Inferior parietal cortex (tissue), 1 donor: ENCODE data around the gene TTLL11.

Source experiments
- DNase-seq: peaks from one replicate; pipeline ENCODE4 v3.0.0-alpha.2; 2016; ENCODE audit errors: extremely low spot score

TTLL11 gene

DNA sequence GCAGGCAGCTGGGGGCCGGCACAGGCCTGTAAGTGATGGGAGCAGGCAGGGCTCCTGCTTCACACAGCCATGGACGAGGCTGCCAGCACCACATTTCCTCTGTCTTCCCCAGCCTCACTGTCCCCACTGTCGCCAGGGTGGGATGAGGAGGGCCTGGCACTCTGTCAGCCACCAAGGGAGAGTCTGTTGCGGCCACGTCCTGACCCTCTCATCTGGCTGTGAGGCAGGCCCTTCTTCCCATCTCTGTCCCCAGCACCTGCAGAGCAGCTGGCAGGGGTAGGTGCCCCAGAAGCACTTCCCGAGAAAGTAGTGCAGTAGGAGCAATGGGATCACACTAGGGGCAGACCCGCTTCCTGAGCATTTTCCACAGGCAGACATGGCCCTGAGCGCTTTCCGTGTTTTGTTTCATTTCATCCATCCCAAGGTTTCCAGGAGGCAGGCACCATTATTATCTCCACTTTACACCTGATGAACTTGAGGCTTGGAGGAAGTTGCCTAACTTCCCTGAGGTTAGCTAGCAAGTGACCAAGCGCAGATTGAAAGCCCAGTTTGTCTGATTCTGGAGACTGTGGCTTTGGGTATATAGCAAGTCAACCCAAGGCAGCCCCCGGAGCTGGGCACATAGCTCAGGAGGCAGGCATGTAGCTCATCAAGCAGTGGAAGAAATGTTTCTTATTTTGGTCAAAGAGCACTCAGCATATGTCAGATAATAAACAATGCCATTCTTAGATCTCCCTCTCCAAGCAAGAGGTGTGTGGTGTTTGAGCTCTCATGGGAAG, 239.3 kb downstream of the TTLL11 start:
- no peak for DNase-seq

DNA sequence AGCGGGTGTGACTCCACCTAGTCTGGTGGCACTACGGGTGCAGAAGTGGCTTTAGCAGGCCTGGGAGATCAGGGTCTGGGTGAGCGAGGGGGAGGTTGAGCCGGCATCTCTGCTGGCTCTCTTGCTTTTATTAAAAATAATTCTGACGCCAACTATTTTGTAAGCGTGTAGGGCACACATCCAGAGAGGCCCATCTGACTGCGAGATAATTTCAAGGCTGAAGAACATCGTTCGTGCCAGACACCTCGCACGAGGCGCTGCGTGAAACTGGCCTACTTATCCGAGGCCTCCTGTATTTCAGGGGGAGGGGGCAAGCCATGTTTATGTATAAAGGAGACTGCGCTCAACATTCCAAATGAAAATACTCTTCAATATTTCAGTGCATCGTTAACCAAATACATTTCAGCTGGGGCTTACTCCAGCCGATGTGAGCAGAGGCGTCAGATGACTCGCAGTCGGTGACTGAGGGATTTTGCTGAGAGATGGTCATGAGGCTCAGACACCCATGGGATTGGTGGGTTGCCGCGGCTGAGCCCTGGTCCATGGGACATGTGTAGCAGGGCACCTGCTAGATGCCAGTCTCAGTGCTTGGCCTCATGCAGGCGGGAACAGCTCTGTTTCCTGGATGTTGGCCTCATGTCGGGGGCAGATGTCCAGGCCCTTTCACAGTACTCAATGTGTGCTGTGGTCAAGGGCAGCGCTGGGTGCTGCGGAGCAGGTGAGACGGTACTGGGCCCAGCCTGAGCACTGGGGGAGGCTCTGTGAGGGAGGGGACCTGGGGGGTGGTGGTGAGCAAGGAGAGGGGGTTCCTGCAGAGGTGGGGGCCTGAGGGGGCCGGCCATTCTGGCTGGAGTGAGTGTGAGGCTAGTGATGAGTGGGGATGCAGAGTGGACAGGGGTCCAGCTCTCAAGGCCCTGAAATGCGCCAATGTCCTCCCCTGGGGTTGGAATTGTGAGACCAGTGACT, 240.2 kb downstream of the TTLL11 start:
- no peak for DNase-seq

DNA sequence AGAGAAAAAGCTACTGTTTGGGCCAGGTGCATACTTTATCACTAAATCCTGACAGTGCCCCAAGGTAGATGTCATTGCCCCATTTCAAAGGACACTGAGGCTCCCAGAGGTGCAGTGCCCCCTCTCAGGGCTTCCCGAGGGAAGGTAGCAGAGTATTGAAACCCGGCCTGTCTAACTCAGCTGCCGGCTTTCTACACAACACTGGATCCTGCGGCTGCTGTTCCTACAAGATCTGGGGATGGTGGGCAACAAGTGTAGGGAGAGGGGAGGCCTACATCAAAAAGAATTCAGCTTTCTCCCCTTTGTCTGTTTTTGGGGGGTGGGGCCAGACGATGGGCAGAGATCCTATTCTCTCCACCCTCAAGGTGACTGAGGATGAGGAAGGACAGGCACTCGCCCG, 240.9 kb downstream of the TTLL11 start:
- DNase-seq, result no peak

DNA sequence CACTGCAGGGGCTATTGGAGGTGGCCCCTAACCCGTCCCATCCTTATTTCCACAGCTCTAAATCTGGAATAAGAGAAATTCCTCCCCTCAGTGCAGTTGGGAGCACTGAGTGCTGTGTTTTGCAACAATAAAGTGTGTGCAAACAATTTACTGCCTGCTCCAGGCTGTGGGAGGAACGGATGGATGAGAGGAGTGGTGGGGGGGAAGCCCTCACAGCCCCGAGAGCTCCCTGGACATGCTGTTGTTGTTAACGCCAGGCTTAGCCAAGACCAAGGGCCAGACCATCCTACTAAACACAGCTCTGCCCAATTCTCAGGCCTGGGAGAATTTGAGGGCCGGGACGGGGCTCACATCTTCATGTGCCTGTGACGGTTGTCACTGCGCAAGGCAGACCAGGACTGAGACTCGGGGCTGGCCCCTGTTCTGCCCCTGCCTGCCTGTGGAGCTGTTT, 241.4 kb downstream of the TTLL11 start:
- DNase-seq, result no peak

DNA sequence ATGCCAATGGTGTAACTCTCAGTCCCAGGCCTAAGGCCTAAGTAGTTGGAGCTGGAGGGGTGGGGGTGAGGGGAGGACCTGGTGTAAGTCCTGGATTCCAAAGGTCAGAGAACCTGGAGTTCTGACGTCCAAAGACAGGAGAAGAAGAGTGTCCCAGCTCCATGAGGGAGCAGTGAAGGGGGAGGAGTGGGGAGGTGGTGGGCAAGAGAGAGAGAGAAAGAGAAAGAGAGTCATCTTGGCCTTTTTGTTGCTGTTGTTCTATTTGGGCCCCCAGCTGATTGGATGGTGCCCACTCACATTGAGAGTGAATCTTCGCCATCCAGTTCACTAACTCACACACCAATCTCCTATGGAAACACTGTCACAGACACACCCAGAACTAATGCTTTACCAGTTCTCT, 242.7 kb downstream of the TTLL11 start:
- DNase-seq, result no peak

DNA sequence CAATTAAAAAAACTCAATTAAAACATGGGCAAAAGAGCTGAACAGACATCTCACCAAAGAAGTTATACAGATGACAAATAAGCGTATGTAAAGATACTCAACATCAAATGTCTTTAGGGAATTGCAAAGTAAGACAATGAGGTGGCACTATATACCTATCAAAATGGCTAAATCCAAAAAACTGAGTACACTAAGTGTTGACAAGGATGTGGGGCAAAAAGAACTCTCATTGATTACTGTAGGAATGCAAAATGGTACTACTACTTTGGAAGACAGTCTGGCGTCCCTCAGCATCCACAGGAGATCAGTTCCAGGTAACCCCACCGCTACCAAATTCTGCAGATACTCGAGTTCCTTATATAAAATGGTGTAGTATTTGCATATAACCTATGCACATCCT, 243.6 kb downstream of the TTLL11 start:
- DNase-seq, result no peak

DNA sequence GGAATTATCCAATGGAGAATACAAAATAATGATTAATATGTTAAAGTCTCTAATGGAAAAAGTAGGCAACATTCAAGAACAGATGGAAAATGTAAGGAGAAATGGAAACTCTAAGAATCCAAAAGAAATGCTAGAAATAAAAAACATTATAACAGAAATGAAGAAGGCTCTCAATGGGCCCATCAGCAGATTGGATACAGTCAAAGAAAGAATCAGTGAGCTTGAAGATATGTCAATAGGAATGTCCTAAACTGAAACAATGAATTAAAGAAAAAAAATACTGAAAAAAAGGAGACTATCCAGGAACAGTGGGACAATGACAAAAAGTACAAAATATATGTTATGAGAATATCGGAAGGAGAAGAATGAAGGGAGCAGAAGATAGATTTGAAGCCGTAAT, 248.5 kb downstream of the TTLL11 start:
- DNase-seq, result no peak

DNA sequence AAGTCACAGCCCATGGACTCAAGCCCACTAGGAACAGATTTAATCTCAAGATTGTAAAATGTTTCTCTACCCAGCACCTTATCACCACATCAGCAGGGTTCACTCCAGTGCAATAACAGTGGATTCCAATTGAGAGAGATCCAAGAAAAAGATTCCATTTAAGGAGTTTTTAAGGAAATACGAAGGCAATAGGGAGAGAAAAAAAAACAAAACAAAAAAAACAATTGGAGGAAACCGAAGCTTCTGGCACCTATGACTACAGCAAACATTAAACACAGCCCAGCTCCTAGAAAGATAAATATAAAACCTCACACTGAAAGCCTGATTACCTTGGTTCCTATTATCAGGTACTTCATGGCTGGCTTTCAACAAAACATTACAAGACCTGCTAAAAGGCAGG, 249.0 kb downstream of the TTLL11 start:
- DNase-seq, result no peak

DNA sequence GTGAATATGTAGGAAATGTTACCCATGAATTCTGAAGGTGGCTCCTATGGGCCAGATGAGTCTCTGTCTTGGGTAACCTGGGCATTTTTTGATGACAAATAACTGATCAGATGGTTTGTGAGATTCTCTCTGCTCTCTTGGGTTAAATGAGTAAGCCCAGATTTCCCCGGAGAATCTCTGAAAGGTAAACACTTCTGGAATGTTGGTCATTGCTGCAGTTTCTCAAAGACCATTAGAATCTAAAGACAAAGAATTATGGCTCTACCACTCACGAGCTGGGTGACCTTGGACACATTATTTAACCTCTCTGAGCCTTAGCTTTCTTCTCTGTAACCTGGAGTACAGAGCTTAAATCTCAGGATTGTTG, 250.5 kb downstream of the TTLL11 start:
- no peak for DNase-seq

DNA sequence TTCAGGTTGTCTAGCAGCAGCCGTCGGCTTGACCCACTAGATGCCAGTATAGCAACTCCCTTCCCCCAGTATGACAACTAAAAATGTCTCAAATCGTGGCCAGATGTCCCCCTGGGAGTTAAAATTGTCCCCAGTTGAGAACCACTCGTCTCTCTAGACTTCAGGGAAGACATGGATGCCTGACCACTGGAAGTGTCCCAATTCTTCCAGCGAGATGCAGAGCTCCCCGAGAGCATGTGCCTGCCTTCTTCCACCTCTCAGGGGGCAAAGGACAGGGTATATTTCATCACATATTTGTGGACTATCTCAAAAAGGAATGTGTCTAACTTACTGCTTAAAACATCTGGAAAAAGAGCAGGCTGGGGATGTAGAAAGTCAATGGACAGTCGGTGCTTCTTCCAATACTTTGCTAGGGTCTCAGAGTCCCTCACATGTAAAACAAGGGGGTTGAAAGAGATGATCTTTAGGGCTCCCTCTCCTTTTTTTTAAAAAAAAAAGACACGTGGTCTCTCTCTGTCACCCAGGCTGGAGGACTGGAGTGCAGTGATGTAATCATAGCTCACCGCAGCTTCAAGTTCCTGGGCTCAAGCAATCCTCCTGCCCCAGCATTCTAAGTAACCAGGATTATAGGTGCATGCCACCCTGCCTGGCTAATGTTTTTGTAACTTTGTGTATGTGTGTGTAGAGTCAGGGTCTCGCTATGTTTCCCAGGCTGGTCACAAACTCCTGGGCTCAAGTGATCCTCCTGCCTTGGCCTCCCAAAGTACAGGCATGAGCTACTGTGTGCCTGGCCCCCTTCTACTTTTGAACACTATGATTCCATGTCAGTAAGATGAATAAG, 251.1 kb downstream of the TTLL11 start:
- DNase-seq, result no peak

DNA sequence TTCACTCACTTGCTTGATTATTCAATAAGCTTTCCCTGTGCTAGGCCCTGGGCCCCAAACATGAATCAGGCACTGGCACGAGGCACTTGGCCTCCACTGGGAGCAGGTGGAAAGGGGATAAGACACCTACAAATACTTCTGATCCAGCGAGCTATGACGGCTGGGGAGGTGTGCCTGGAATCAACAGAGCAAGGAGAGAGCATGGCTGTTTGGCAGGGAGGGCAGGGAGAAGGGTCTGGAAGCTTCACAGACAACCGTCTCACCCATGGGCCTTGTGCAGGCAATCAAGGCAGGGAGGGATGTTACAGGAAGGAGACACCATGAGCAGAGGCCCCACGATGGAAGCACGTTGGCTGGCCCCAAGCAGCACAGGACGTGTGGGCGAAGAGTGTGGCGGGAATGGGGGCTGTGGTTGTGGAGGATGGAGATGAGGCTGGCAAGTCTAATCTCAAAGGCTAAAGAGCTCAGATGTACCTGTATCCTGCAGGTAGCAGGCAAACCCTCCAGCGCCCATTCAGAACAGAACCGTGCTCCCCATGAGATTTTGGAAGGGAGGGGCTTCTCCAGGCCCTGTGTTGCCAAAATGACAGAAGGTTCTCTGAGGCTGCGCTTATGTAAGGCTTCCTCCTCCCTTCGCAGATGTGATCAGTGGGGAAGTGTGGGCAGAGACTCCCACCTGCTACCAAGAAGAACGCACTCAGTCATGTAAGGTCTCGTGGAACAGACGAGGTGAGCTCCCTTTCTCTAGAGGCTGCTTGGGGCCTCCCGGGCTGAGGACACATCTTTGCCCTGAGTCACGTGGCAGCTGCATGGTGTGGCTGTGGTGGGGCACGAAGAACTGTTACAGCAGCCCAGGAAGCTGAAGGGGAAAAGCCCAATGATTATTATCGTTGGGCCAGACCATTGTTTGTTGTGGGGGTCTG, 252.0 kb downstream of the TTLL11 start:
- DNase-seq, result peak; percentile 48

DNA sequence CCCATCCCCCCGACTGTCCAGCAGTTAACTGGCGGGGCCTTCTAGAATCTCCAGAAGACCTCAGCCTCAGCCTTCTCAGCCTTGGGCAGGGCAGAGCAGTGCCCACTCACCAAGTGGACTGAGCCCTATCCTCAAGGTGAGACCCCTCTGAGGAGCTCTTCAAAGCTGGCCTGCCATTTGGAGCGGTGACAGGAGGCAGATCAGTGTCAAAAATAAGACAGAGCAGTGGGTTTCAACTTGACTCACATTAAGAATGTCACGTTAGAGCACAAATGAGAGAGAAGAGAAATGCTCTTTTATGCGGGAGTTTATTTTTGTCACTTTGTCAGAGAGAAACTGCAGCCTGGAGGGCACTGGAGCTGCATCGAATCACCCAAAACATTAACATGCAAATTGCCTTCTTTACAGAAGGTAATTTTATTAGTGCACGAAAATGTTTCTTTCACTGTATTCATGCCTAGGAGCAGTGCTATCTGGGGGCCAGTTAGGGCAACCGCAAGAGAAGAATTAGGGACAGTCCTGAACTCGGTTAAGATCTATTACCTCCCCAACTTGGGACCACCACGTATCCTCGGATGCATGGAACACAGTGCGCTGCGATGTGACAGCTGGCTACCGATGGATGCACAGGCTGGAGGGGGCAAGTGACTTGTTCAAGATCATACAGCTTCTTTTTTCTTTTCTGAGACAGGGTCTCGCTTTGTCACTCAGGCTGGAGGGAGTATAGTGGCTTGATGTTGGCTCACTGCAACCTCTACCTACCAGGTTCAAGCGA, 253.2 kb downstream of the TTLL11 start:
- no peak for DNase-seq

DNA sequence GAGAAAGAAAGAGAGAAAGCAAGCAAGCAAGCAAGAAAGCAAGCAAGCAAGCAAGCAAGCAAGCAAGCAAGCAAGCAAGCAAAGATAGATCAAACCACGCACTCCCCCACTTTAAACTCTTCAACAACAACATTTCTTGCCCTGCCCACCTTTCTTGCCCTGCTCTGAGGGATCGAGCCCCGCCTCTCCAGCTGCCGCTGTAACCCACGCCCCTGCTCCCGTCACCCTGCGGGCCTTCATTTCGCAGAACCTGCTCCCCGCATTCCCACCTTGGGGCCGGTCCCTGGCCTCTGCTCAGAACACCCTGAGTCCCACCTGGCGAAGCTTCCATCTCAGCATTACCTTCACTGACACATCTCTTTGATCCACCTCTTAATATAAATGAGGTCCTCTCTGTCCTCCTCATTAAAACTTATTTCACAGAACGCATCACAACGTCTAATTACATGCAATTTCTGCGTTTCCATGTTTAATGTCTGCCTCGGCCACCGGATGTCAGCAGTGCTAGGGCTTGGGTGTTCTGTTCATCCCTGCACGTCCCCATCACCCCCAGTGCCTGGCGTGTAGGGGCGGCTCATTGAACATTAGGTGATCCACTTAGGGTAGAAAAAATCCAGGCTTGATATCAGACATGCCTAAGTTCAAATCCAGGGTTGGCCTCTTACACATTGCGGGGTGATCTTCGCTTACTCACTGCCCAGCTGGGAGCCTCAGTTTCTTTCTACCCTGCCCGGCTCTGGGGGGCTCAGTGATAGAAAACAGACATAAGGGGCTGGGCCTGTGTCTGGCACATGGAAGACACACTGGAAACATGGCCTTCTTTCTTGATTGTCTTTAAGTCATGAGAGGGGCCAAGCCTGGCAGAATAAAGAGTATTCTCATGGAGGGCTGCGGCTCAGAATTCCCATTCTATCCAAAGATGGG, 254.1 kb downstream of the TTLL11 start:
- no peak for DNase-seq

DNA sequence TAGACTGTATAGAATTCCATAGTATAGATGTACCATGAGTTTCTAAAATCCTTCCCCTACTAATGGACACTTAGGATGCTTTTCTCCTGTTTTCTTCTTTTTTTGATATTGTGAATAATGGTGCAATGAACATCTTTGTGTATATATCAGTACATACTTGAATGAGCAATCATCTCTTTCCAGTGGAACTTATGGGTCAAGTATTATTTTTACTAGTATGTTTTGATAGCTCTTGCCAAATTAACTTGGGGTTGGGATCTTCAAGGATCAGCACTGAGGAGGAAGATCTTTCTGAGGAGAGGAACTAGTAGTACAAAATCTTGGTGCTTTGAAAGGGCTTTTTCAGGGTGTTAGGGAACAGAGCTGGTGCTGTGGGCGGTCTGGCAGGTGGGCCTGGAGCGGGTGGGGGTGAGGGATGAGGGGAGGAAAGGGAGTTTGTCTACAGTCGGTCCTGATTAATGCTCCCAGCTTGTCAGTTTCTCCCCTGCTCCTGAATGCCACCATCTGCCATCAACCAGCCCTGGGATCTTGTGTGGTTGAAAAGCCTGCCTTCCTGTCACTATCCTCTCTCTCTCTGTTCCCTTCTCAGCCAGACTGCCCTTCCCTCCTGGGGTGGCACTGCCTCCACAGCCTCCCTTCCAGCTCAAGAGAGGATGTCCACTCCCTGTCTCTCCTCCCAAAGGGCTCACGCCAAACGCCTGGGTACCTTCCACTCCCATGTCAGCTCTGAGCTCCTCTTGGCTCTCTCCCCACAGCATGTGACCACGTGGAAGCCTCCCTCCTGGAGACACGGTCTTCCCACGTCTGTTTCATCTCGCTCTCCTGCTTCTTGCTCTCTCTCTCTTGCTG, 255.8 kb downstream of the TTLL11 start:
- DNase-seq, result peak; percentile 44

DNA sequence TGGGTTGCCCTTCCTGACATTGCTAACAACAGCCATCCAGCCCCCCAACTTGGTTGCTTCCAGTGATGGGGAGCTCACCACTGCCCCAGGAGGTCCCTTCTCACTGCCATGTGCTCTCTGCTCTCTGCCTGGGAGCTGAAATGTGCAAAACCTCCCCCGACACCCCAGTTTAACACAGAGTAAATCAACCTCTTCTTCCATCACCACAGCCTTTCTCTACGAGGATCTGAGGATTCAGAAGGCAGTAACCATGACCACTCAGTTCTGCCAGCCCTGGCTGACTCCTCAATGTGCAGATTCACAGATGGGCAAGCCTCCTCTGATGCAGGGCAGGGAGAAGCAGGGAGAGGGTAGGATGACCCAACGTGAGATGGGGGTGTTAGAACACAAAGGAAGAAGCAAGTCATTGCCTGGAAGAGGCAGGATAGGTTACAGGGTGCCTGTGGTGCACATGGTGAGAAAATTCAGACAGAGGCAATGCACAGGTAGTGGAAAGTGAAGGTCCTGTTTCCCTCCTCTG, 256.7 kb downstream of the TTLL11 start:
- DNase-seq, result no peak

DNA sequence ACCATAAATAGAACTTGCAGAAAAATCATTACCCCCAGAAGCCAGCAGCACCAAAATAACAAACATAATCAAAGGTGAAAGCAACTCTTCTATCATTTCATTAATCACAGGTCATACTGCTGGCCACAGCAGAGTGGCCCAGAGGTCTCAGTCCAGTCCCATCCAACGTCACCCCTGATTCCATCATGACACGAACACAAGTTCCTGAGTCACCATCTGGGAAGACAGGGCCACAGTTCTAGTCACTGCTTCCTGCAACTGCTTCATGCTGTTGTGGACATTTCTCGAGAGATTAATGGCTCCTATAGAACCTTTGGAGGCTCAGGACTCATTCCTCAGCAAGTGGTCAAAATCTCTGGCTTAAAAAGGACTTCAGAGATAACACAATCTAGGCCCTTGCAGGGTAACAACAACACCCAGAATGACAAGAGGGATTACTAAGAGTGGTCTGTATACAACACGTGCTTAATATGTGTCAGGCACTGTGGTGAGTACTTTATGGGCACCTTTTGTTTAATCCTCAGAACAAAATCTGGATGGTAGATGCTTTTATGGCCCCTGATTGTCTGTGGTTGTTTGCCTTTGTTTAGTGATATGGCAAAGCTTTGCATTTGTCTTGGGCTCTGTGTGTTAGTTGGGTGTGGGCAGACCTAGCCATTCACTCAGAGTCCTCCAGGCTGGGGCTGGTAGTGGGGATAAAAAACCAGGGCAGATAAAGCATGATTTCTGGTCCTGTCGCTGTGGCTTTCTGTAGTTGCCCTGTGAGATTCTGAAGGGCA, 257.3 kb downstream of the TTLL11 start:
- DNase-seq, result no peak

DNA sequence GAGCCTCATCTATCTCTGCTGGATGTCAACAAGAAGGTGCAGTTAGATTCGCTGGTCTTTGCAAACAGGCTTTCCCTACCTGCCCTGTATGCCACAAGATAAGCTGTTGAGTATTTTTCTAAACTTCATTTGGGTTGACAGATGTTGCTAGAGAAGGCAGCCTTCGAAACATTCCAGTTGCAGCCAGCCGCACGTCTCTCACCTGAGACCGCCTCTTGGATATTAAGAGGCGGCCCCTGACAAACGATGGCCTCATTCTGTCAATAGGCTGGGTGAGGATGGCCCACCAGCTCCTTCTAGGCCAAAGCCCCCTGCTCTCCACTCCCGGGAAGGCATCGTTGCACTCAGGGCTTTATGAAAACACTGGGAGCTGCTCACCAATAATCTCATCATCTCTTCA, 260.0 kb downstream of the TTLL11 start:
- no peak for DNase-seq
